Gastroesophageal sphincter (tissue), 4 donors: ENCODE data around the gene ANKRD26. TPM values are rescaled to one million over a fixed set of nuclear protein-coding genes. Genes with fewer than 3 reads are reported as not detected.

Source experiments
- ATAC-seq: fragments of 150-250 bp; one replicate; pipeline ENCODE4 v1.9.1; 2016; ENCODE audit warnings: mild to moderate bottlenecking, moderate library complexity
- H3K27ac ChIP-seq, 4 donors: fragments of 200-600 bp; sonication (generic) in 3 of 4; 1 replicate in 3 of 4; 2 replicates in 1 of 4; pipeline ENCODE4 v1.5.1; 2016 to 2019
- H3K27me3 ChIP-seq: fragments of 200-600 bp; sonication (generic); one replicate; pipeline ENCODE4 v1.5.1; 2019
- H3K36me3 ChIP-seq, 2 donors: fragments of 200-600 bp; sonication (generic); one replicate each; pipeline ENCODE4 v1.5.1; 2019; ENCODE audit warnings: control low read depth in 1 of 2
- H3K4me1 ChIP-seq, 3 donors: fragments of 200-600 bp; sonication (generic); 1 replicate in 2 of 3; 2 replicates in 1 of 3; pipeline ENCODE4 v1.5.1; 2016 to 2019; ENCODE audit warnings: control low read depth in 2 of 3
- H3K4me3 ChIP-seq, 2 donors: fragments of 200-600 bp; sonication (generic); one replicate each; pipeline ENCODE4 v1.5.1; 2019; ENCODE audit warnings: mild to moderate bottlenecking in 1 of 2, moderate library complexity in 1 of 2
- H3K9me3 ChIP-seq, 3 donors: fragments of 200-600 bp; sonication (generic); one replicate each; pipeline ENCODE4 v1.5.1; 2017 to 2019; ENCODE audit warnings: control low read depth in 2 of 3
- CTCF ChIP-seq, 4 experiments: fragments of 200-600 bp in 2 of 4; fragments of 450-650 bp in 2 of 4; sonication (generic) in 1 of 4; IDR thresholded peaks; one replicate each; pipeline ENCODE4 v1.5.1; 2017 to 2019; ENCODE audit warnings: antibody characterized with exemption in 4 of 4, mild to moderate bottlenecking in 2 of 4, moderate library complexity in 2 of 4
- EP300 ChIP-seq: sonication (generic); formaldehyde crosslinking; IDR thresholded peaks from one replicate; pipeline ENCODE4 v1.6.1; 2017; ENCODE audit warnings: antibody characterized with exemption, mild to moderate bottlenecking
- POLR2A ChIP-seq, 2 donors: fragments of 450-650 bp; IDR thresholded peaks; one replicate each; pipeline ENCODE4 v1.6.1; 2017; ENCODE audit warnings: antibody characterized with exemption in 2 of 2, mild to moderate bottlenecking in 2 of 2, moderate library complexity in 1 of 2
- POLR2AphosphoS5 ChIP-seq: sonication (generic); formaldehyde crosslinking; IDR thresholded peaks from one replicate; pipeline ENCODE4 v1.6.1; 2017; ENCODE audit warnings: antibody characterized with exemption
- WGBS, 2 donors: methylation state at CpG; one replicate each; pipeline ENCODE4 v1.1.5; 2018; ENCODE audit warnings: low coverage in 1 of 2; 5-methylcytosine and 5-hydroxymethylcytosine counted together
- small RNA-seq, 4 donors: library from RNA; depleted of rRNA; stranded (forward); fragments of <200 nt; gene quantifications; one replicate each; pipeline ENCODE3, GENCODE V24; 2016
- total RNA-seq, 4 donors: library from RNA; depleted of rRNA; stranded (reverse); fragments of >200 nt; gene quantifications; one replicate each; pipeline ENCODE4 v1.1.0, GENCODE V29; 2016

Gene ANKRD26
- total RNA-seq, 4 donors from 2014 or later, result 4.0 to 9.7 (median 6.6) TPM

GRCh38 chr10:26959841-26960240 lies 140.5 kb downstream of the ANKRD26 start:
- whole genome bisulfite sequencing, 2 donors, result 81 to 86% methylated on average over 3 to 5 of the region's 6 CpGs
- peaks cover 0 to 10% of the 10 kb centered on the region in 2 donors for H3K36me3 ChIP-seq
- no peak for TF ChIP-seq POLR2AphosphoS5
- no peak for TF ChIP-seq POLR2A (IDR thresholded peaks at IDR 0.05)
- no peak for TF ChIP-seq CTCF (IDR thresholded peaks at IDR 0.05)
- TF ChIP-seq EP300, result no peak
- H3K9me3 ChIP-seq, result no peaks in the 10 kb centered on the region
- ATAC-seq, result no peak
- no peak overlapping the region for H3K4me3 ChIP-seq
- no peak overlapping the region for H3K27ac ChIP-seq
- no peaks in the 10 kb centered on the region for H3K27me3 ChIP-seq
- no peaks in the 10 kb centered on the region for H3K4me1 ChIP-seq

Small RNA genes lying within 50 kb of the gene (small RNA-seq; reads per million reads assigned to genes)
- gene RNU6-490P, result 0 reads per million in 4 donors

Other genes starting within 250 kb of the ANKRD26 start
- 10 to 100 TPM; 46.4 to 70.9 (median 50.8) TPM for gene ABI1, start 239.5 kb downstream of the ANKRD26 start, total RNA-seq
- 10 to 100 TPM; 68.0 to 90.8 (median 75.0) TPM for gene YME1L1, start 53.9 kb upstream of the ANKRD26 start, total RNA-seq
- gene MASTL, start 54.9 kb upstream of the ANKRD26 start, total RNA-seq, result 1 to 10 TPM; 2.5 to 5.5 (median 4.7) TPM
- gene ACBD5, start 140.3 kb upstream of the ANKRD26 start, total RNA-seq, result 10 to 100 TPM; 14.9 to 34.0 (median 20.2) TPM